HepG2 (cell line): ENCODE results near the gene KAZN. TPM values are rescaled to one million over a fixed set of nuclear protein-coding genes. Genes with fewer than 3 reads are reported as not detected.

Experiments used
- CBX2 ChIP-seq, 2 experiments: fragments of 200-600 bp in 1 of 2; sonication (generic); formaldehyde crosslinking in 1 of 2; IDR thresholded peaks; 2 replicates each; pipeline versions ENCODE4 v1.7.0 to v1.8.1; 2018 to 2022; ENCODE audit warnings: low read depth in 2 of 2, low read length in 1 of 2, mild to moderate bottlenecking in 1 of 2, missing genetic modification reagents in 1 of 2
- CBX5 ChIP-seq: sonication (generic); formaldehyde crosslinking; IDR thresholded peaks from 2 replicates; pipeline ENCODE4 v1.4.0; 2020; ENCODE audit warnings: missing genetic modification reagents, borderline replicate concordance
- DZIP1 ChIP-seq: sonication (generic); formaldehyde crosslinking; IDR thresholded peaks from 2 replicates; pipeline ENCODE4 v1.5.0; 2020; ENCODE audit warnings: mild to moderate bottlenecking, missing genetic modification reagents
- EHMT2 ChIP-seq: fragments of 200-600 bp; sonication (generic); IDR thresholded peaks from 2 replicates; pipeline ENCODE4 v1.7.0; 2017; ENCODE audit warnings: antibody characterized with exemption, low read depth, low read length, borderline replicate concordance
- KDM4B ChIP-seq: sonication (generic); formaldehyde crosslinking; IDR thresholded peaks from 2 replicates; pipeline ENCODE4 v1.4.0; 2020; ENCODE audit warnings: missing genetic modification reagents
- KLF16 ChIP-seq, 2 experiments: sonication (generic) in 1 of 2; formaldehyde crosslinking in 1 of 2; IDR thresholded peaks; 2 replicates each; pipeline versions ENCODE4 v1.6.1 to v1.8.0; 2016 to 2023; ENCODE audit warnings: missing genetic modification reagents in 2 of 2, missing compliant biosample characterization in 1 of 2
- MEIS2 ChIP-seq: sonication (generic); formaldehyde crosslinking; IDR thresholded peaks from 2 replicates; pipeline ENCODE4 v1.9.0; 2021; ENCODE audit warnings: mild to moderate bottlenecking, missing genetic modification reagents
- MLLT10 ChIP-seq: sonication (generic); formaldehyde crosslinking; IDR thresholded peaks from 2 replicates; pipeline ENCODE4 v1.4.0; 2020; ENCODE audit warnings: missing genetic modification reagents
- NFE2L2 ChIP-seq: fragments of 150-350 bp; IDR thresholded peaks from 2 replicates; pipeline ENCODE4 v1.6.1; 2014; ENCODE audit warnings: low read length
- PCBP2 ChIP-seq: fragments of 200-400 bp; formaldehyde crosslinking; optimal IDR thresholded peaks from 2 replicates; pipeline ENCODE3; 2018; ENCODE audit warnings: low read length, low read depth; ENCODE audit not compliant: poor library complexity, severe bottlenecking
- SAP130 ChIP-seq: IDR thresholded peaks from 2 replicates; pipeline ENCODE4 v1.6.1; 2016; ENCODE audit warnings: low read depth
- SRSF1 ChIP-seq: fragments of 200-400 bp; formaldehyde crosslinking; optimal IDR thresholded peaks from 2 replicates; pipeline ENCODE3; 2017; ENCODE audit warnings: mild to moderate bottlenecking, low read depth, low read length, moderate library complexity
- YEATS4 ChIP-seq: sonication (generic); formaldehyde crosslinking; IDR thresholded peaks from 2 replicates; pipeline ENCODE4 v1.4.0; 2020; ENCODE audit warnings: missing genetic modification reagents, borderline replicate concordance
- YY1 ChIP-seq: IDR thresholded peaks from 2 replicates; pipeline ENCODE4 v1.6.1; 2011; ENCODE audit warnings: low read length, low read depth, moderate library complexity, mild to moderate bottlenecking; ENCODE audit not compliant: insufficient read depth, insufficient replicate concordance
- ZBTB2 ChIP-seq: sonication (generic); formaldehyde crosslinking; IDR thresholded peaks from 2 replicates; pipeline ENCODE4 v1.8.0; 2022; ENCODE audit warnings: low read depth, missing genetic modification reagents
- ZNF251 ChIP-seq: sonication (generic); formaldehyde crosslinking; IDR thresholded peaks from 2 replicates; pipeline ENCODE4 v1.9.0; 2021; ENCODE audit warnings: mild to moderate bottlenecking, missing genetic modification reagents
- ZNF331 ChIP-seq: sonication (generic); formaldehyde crosslinking; IDR thresholded peaks from 2 replicates; pipeline ENCODE4 v1.4.0; 2020; ENCODE audit warnings: missing genetic modification reagents
- ZNF83 ChIP-seq: sonication (generic); formaldehyde crosslinking; IDR thresholded peaks from 2 replicates; pipeline ENCODE4 v1.4.0; 2020; ENCODE audit warnings: missing genetic modification reagents, mild to moderate bottlenecking, borderline replicate concordance
- polyA plus RNA-seq, 8 experiments: library from polyadenylated mRNA; depleted of rRNA in 3 of 8; stranded (reverse) in 7 of 8; unstranded in 1 of 8; fragments of >200 nt; fragmentation: Illumina TruSeq in 4 of 8; extraction: Trizol in 4 of 8; gene quantifications; 2 replicates each; pipeline versions ENCODE4 v1.2.1 to v1.2.3, GENCODE V29; 2011 to 2016; ENCODE audit warnings: low read depth in 4 of 8, missing spikeins in 1 of 8, mixed read lengths in 1 of 8; ENCODE audit not compliant: insufficient read depth in 1 of 8
- total RNA-seq, 5 experiments: library from RNA; depleted of rRNA; stranded (reverse); fragments of >200 nt; fragmentation: Illumina TruSeq; extraction: Trizol; gene quantifications; 2 replicates each; pipeline ENCODE4 v1.2.3, GENCODE V29; 2016; ENCODE audit warnings: low read depth in 1 of 5
- TF ChIP-seq, protein P1 (sequence below): sonication (generic); formaldehyde crosslinking; IDR thresholded peaks from 2 replicates; pipeline ENCODE4 v1.5.0; 2020; ENCODE audit warnings: missing genetic modification reagents, mild to moderate bottlenecking, borderline replicate concordance
- TF ChIP-seq, protein P2 (sequence below): sonication (generic); formaldehyde crosslinking; IDR thresholded peaks from 2 replicates; pipeline ENCODE4 v1.4.0; 2020; ENCODE audit warnings: missing genetic modification reagents
- TF ChIP-seq, protein P3 (sequence below): IDR thresholded peaks from 2 replicates; pipeline ENCODE4 v1.6.1; 2012; ENCODE audit warnings: inconsistent platforms
- TF ChIP-seq, protein P4 (sequence below): sonication (generic); formaldehyde crosslinking; IDR thresholded peaks from 2 replicates; pipeline ENCODE4 v1.8.1; 2023; ENCODE audit warnings: mild to moderate bottlenecking, inconsistent platforms, moderate library complexity, missing genetic modification reagents, borderline replicate concordance

Gene KAZN
- total and polyA plus RNA-seq, 2 of the 13 experiments (the other 11 are each of a cell fraction or from before 2014, with no cell fraction given), result 10.4 to 13.5 TPM

GRCh38 chr1:15139654-15140350 is 541.3 kb downstream of the KAZN start (continued):
- no peak for TF ChIP-seq SRSF1
- no peak for TF ChIP-seq DZIP1
- TF ChIP-seq, protein P1, sequence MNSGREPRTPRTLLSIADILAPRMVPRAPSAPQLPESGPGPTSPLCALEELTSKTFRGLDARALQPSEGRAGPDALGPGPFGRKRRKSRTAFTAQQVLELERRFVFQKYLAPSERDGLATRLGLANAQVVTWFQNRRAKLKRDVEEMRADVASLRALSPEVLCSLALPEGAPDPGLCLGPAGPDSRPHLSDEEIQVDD (CRISPR knock-in tag), result no peak
- no peak for TF ChIP-seq ZNF251
- peak; percentile 24 for TF ChIP-seq YY1
- TF ChIP-seq KDM4B (CRISPR knock-in tag), result no peak
- TF ChIP-seq, protein P2, sequence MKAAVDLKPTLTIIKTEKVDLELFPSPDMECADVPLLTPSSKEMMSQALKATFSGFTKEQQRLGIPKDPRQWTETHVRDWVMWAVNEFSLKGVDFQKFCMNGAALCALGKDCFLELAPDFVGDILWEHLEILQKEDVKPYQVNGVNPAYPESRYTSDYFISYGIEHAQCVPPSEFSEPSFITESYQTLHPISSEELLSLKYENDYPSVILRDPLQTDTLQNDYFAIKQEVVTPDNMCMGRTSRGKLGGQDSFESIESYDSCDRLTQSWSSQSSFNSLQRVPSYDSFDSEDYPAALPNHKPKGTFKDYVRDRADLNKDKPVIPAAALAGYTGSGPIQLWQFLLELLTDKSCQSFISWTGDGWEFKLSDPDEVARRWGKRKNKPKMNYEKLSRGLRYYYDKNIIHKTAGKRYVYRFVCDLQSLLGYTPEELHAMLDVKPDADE (CRISPR knock-in tag), result no peak
- TF ChIP-seq, protein P3, sequence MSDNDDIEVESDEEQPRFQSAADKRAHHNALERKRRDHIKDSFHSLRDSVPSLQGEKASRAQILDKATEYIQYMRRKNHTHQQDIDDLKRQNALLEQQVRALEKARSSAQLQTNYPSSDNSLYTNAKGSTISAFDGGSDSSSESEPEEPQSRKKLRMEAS, result peak; percentile 59; the same call in 1 of the 2 replicates
- TF ChIP-seq CBX2 (IDR thresholded peaks at IDR 0.05; ENCODE audit: low read depth, low read length), result no peak
- TF ChIP-seq CBX2 (CRISPR knock-in tag; IDR thresholded peaks at IDR 0.05; ENCODE audit: low read depth), result no peak
- no peak for TF ChIP-seq MLLT10 (CRISPR knock-in tag)
- TF ChIP-seq EHMT2, result no peak
- peak; percentile 95 for TF ChIP-seq SAP130 (CRISPR knock-in tag)
- no peak for TF ChIP-seq NFE2L2
- 0 out of 4 replicates have a peak, but pooled peaks of 1 of the 2 experiments have one; percentile 34 for TF ChIP-seq KLF16 (CRISPR knock-in tag; IDR thresholded peaks at IDR 0.05)
- no peak for TF ChIP-seq ZNF83 (CRISPR knock-in tag)
- peak; percentile 69 for TF ChIP-seq ZNF331 (CRISPR knock-in tag)
- peak; percentile 82; the same call in 1 of the 2 replicates for TF ChIP-seq MEIS2
- TF ChIP-seq, protein P4, sequence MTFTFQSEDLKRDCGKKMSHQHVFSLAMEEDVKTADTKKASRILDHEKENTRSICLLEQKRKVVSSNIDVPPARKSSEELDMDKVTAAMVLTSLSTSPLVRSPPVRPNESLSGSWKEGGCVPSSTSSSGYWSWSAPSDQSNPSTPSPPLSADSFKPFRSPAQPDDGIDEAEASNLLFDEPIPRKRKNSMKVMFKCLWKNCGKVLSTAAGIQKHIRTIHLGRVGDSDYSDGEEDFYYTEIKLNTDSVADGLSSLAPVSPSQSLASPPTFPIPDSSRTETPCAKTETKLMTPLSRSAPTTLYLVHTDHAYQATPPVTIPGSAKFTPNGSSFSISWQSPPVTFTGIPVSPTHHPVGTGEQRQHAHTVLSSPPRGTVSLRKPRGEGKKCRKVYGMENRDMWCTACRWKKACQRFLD, result no peak
- TF ChIP-seq PCBP2, result no peak
- TF ChIP-seq CBX5 (CRISPR knock-in tag), result peak; percentile 50; the same call in 1 of the 2 replicates
- TF ChIP-seq ZBTB2, result no peak
- TF ChIP-seq YEATS4 (CRISPR knock-in tag), result peak; percentile 26; the same call in 1 of the 2 replicates
